Measurements from ENCODE around the gene LITAF.
A peak's percentile ranks its signal among the peaks of the same experiment; 100 is the strongest.
"Not testable (repeated sequence)": the region's sequence is repeated elsewhere in the genome, so short reads cannot be mapped to it uniquely, and the experiment has no call there.

The LITAF gene

DNA sequence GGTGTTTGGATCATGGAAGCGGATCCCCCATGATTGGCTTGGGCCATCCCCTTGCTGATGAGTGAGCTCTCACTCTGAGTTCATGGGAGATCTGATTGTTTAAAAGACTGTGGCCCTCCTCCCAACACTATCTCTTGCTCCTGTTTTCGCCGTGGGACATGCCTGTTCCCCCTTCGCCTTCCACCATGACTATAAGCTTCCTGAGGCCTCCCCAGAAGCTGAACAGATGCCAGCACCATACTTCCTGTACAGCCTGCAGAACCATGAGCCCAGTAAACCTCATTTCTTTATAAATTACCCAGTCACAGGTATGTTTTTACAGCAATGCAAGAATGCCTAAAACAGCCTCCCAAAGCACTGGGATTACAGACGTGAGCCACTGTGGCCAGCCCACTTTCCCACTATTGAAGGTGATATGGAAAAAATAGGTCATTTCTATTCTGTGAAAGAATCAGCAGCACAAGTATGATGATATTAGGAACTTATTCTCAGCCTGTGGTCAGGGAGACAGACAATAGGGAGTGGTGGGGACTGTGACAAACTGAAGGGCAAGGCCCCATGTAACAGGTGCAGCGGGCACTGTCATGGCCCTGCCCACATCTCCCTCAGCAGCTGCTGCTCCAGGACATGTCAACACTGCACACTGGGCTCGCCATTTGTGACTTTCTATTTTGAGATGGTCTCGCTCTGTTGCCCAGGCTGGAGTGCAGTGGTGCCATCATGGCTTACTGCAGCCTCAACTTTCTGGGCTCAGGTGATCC, 33.7 kb upstream of the LITAF start:
- DNase-seq = peak; percentile 49

GRCh38 chr16:11619327-11619851, 32.7 kb upstream of the LITAF start:
- peak; percentile 99 for DNase-seq

DNA sequence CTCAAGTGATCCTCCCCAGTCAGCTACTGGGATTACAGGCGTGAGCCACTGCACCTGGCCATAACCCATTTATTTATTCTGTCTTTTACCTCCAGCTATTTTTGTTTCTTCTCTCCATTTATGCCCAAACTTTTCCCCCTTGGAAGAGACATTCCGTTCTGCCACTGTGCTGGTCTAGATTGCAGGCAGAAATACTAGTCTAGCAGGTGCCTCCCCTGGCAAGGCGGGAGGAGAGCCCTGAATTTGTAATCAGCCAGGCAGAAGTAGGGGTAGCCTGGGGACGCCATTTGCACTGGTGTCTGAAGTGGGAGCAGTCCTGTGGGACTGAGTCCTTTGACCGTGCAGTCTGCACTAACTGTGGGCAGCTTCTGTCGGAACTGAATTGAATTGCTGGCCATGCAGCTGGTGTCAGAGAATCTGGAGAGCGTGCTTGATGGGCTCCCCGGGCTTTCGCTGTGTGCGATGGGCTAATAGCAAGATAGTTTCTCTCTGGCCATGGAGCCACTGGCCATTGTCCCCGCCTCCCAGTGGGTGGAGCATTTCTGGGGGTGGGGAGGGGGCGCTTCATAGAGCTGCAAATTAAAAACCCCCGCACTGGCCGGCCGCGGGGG, 31.5 kb upstream of the LITAF start:
- no peak for DNase-seq

- DNase-seq = no peak
These were observed 29.2 kb upstream of the LITAF start for GRCh38 chr16:11615748-11616447.

DNA sequence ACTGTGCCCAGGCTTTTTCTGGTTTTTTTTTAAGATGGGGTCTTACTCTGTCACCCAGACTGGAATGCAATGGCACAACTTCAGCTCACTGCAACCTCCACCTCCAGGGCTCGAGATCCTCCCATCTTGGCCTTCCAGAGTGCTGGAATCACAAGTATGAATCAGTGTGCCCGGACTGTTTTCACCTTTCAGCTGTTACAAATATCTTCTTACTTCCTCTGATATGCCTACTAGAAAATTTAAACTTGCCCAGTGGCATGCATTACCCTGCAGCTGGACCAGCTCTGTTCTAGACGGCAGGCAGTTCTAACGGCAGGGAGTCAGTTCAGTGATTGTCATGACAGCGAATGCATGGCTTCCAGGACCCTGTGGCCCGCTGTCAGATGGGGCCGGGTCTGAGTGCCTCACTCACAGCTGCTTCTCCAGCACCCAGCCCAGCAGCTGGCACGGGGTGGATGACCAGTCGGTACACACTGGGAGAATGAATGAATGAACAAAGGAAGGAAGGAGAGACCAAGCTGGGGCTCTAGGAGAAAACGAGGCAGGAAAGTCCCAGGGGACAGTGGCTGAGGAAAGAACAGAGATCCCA, 28.0 kb upstream of the LITAF start:
- no peak for DNase-seq

DNA sequence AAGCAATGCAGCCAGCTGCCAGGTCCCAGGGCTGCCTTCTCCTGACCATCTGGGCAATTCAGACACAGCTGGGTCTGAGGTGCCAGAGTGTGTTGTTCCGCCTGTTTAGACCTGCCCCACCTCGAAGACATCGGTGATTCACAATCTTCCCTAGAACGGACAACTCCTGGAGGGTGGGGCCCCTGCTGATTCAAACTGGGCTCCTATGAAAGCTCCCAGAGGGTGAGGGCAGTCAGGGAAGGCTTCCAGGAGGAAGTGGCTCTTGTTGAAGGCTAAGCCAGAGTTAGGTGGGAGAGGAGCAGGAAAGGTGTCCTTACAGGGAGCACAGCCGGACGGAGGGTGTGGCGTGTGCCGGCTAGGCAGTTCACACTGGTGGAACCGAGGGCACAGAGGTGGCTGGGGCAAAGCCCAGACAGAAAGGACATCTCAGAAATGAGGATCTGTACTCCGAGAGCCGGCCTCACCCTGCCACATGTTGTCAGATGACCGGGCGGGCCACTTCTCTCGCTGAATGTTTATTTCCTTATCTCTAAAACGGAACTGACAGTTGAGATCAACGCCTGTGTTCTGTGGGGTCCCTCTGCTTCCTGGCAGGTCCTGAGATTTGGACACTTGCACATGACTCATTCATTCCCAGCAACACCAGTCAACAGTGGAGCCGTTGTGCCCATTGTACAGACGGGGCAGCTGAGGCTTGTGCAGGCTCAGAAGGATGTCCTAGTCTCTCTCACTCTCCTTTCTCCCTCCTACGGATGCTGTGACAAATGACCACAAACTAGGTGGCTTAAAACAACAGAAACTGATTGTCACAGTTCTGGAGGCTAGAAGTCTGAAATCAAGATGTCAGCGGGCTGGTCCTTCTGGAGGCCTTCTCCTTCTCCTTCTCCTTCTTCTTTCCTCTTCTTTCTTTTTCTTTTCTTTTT, 26.9 kb upstream of the LITAF start:
- no peak for DNase-seq

DNA sequence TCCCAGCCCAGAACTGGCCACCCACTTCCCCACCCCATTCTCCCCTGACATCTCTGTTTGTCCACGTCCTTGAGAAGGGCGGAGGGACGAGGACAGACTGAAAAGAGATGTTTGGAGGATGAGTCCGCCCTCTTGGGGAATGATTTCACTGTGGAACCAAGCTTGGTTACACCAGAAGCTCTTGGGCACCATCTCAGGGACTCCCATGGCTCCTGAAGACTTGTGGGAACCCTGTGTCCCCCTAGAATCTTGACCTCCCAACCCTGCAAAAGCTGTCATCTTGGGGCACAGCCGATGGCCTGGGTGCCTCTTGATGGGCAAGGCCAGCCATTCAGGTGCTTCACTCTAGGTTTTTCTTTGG, 25.9 kb upstream of the LITAF start:
- DNase-seq = no peak

GRCh38 chr16:11611871-11612664, 25.3 kb upstream of the LITAF start:
- peak; percentile 88 for DNase-seq

DNA sequence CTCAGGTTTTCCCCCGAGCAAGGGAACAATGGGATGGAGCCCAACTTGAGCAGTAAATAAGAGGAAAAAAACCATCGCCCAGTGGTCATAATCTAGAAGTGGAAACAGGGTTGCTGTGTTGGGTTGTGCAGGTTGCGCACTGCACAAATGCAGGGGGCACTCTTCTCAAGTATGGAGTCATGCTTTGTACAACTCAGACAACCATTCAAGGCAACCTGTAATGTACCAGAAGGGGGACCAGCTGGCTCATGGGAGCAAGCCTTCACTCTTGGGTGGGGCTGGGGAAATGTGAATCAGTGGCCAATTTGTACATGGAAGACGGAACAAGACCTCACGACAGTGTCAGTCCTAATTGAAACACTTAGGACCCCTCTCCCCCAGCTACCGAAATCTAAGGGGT, 23.9 kb upstream of the LITAF start:
- DNase-seq = no peak

GRCh38 chr16:11610121-11610505, 23.4 kb upstream of the LITAF start:
- DNase-seq = no peak

DNA sequence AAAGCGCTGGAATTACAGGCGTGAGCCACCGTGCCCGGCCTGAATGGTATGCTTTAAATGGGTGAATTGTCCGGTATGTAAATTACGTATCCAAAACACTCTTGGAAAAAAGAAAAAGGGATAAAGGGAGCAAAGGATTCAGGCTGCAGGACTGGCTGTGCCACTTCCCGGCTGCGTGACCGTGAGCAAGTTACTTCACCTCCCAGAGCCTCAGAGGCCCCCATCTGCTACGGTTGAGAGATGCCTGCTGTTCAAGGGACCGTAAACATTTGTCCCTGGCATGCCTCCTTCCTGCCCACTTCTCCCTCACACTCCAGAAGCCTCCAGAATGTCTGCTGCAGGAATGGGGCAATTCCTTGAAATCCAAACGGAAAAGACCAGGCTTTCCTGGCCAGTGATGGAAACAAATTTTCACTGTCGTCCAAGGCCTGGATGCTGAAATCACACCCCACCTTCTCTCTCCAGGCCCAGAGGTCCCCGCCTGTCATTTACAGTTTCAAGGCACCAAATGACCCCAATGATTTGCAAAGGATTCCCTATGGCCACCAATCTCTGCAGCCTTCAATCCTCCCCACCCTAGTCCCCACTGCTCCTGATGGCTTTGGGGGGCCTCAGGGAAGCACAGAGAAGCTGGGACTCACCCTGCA, 22.9 kb upstream of the LITAF start:
- DNase-seq = no peak

DNA sequence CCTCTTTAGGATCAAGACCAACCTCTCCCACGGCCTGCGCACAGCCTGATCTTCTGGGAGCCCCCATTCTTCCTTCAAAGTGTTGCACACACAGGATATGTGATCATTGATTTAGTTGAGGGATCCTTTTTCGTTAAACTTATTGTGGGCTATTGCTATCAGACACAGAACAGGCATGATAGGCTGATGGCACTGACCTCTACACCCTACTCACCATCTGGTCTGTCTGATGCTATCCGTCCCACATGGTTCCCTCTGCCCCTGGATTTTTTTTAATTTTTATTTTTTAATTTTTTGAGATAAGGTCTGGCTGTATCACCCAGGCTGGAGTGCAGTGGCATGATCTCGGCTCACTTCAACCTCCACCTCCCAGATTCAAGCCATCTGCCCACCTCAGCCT, 19.2 kb upstream of the LITAF start:
- DNase-seq = no peak

- no peak for DNase-seq
These were observed 18.8 kb upstream of the LITAF start for GRCh38 chr16:11605564-11605886.

DNA sequence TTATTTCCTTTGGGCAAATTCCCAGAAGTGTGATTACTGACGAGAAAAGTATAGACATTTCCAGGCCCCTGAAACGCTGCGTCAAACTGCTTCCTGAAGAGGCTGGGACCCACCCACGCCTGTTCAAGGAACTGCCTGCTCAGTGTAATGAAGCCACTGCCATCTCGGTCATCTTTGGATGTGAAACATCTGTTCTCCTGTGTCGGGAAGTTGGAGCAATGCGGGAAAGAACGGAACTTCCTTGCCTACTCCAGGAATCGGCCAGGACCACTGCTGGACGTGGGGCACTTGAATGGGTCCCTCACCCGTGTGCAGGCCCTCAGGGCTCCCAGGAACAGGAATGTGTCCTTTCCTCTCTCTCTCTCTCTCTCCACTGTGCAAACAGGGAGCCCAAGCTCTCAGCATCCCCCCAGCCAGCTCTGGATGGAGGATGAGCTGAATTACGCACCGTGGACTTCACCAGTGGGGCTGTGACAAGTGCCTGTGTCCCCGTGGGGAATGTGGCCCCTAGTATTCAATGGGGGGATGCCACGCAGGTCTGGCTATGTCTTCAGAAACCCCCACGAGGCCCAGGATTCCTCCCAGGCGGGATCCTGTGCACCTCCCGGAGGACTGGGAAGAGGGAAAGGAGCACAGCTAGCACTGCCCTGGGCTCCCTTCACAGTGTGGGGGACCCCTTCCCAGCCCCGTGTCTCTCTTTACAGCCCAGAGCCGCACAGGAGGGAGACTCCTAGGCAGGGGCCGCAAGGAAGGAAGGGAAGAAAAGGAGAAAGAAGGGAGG, 18.3 kb upstream of the LITAF start:
- no peak for DNase-seq

- DNase-seq = not testable (repeated sequence)
These were observed 17.6 kb upstream of the LITAF start for GRCh38 chr16:11604296-11604695.

- DNase-seq = no peak
These were observed 16.6 kb upstream of the LITAF start for GRCh38 chr16:11603331-11603750.

GRCh38 chr16:11602321-11602720, 15.6 kb upstream of the LITAF start:
- DNase-seq = peak; percentile 63

- no peak for DNase-seq
These were observed 15.2 kb upstream of the LITAF start for GRCh38 chr16:11601911-11602310.

GRCh38 chr16:11601425-11601824, 14.7 kb upstream of the LITAF start:
- DNase-seq = no peak

- no peak for DNase-seq
These were observed 12.9 kb upstream of the LITAF start for GRCh38 chr16:11599579-11599978.

Data from RPMI8226 (cell line).